ENCODE data around the gene TIPIN.

Gene TIPIN

DNA sequence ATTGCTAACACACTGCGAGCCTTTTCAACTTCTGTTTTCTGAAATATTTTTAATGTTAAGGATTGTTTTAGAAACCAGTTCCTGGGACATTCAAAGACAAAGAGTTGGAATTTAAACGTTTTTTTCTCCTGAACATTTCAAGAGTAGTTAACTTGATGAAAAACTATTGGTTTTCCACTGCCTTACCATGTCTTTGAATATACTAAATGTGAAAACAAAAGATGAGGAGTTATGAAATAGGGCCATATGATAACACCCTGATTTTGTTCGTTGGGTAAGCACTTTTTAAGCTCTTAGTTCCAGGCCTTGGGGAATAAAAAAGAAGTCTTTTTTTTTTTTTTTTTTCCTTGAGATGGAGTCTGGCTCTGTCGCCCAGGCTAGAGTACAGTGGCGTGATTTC lies 60.3 kb downstream of the TIPIN start:
- DNase-seq = no peak

DNA sequence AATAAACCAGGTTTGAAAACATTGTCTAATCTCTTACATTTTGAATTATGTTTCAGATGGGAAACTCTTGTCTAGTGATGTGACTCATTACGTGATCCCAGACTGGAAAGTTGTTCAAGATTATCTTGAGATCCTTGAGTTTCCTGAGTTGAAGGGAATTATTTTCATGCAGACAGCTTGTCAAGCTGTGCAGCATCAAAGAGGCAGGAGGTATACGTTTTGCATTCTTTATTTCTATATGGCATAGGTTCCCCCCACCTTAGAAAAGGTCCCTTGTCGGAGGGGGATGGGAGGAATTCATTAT lies 61.6 kb downstream of the TIPIN start:
- DNase-seq = peak; percentile 32 to 64

DNA sequence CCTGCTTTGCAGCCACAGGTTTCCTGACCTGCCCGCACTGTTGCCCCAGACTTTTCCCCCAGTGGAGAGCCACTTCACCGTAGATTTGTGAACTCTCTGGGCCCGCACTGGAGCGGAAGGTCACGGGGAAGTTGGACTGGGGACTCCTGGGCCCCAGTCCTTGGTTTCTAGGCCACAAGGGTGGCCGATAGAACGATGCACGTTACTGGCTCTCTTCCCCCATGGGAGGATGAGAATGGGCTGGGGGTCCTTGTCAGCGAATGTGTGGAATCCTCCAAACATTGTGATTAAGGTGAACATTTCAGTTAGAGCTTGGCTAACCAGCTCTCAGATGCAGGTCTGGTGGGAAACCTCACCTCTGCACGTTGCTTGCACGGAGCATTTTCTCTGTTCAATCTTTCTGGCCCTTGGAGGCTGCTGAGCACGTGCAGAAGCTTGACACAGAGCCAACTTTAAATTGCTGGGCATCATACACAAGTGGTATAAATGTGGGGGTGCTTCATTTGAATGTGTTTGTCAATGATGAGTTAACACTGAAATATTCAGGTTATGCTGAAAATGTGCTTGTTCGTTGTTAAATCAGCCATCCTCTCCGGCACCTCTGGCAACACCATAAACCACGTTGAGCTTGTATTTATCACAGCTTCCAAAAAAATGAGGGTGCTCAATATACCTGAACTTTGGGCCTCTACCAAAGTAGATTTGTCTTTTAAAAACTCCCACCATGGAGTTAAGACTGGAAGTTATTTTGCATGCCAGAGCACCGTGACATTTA lies 62.1 kb downstream of the TIPIN start:
- peak; percentile 54 to 65 for DNase-seq

DNA sequence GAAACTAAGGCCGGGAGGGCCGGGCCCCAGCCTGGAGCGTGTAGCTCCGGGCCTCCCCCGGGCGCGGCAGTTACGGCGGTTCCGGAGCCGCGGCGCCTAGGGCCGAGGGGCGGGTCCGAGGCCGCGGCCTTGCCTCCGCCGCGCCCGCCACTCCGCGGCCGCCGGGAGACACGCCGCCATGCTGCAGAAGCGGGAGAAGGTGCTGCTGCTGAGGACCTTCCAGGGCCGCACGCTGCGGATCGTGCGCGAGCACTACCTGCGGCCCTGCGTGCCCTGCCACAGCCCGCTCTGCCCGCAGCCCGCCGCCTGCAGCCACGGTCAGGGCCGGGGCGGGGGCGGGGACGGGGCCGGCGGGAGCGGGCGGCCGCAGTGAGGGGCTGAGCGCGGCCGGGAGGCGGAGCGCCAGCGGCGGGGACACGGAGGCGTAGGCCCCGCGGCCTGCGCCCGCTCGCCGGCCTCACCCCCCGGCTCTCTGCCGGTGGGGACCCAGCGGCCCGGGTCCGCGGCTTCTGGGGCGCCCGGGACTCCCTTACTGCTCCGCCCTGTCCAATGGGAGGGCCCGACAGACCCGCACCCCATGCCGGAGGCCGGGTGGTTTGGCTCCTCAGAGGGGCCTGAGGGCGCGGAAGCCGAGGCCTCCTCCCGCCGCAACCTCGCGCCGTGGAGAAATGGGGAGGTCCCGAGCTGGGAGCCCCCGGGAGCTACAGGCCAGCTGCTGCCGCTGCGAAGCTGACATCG lies 62.9 kb downstream of the TIPIN start, which contains the start of gene DIS3L:
DIS3L (plus strand) TSS at position 150 of the 738 bp plus-strand sequence; CDS start at position 179, 29 bp downstream.
- DNase-seq = peak; percentile 54 to 62

DNA sequence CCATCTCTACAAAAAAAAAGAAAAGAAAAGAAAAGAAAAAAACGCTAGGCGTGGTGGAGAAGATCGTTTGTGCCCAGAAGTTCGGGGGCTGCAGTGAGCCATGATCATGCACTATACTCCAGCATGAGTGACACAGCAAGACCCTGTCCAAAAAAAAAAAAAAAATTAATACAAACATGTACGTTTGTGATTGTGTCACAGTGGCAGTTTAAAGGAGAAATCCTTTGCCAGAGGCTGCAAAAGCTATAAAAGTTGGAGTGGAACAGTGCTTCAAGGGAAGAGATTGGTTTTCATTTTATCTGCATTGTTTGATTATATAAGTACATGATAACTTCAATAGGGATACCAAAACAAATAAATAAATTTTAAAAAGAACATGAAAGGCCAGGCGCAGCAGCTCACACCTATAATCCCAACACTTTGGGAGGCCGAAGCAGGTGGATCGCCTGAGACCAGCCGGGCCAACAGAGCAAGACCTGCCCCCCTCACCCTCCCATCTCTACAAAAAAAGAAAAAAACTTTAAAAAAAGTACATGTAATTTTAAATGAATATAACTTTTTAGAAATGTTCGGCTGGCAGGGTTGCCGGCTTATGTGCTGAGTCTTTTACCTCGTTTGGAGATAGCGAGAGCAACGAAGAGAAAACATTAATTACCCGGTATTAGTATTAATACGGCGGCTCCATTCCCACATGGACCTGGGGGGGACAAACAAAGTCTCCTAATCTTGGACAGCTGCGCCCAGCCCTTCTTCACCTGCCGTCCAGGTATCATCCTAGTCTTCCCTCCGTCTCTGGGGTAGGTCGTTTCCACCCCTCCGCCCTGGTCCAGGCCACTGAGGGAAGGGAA lies 63.7 kb downstream of the TIPIN start:
- peak; percentile 33 to 54 for DNase-seq

DNA sequence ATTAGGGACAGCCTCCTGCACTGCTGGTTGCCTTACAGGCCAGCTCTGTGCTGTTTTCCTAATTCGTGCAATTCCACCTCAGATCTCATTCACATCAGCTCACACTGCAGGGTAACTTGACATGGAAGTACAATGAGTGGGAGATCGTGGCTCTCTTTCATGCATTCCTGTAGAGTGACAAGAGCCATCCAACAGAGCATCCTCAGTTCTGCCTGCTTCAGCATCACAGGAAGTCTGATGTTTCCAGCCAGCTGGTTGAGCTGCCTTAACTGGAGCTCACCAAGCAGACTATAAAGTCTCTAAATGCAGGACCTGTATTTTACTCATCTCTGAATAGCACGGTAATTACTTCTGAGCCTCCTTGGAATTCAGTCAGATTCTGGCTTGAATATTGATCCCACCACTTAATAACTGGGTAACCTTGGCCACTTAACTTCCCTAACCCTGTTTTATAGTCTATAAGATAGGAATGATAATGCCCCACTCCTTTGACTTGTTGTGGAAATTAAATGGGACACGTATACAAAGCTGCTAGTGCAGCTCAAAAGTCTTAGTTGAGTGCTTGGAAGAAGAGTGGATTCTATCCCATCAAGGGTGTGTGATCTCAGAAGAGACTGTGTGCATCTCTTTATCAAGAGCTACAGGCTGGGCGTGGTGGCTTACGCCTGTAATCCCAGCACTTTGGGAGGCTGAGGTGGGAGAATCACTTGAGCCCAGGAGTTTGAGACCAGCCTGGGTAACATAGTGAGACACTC lies 64.5 kb downstream of the TIPIN start:
- DNase-seq = no peak

DNA sequence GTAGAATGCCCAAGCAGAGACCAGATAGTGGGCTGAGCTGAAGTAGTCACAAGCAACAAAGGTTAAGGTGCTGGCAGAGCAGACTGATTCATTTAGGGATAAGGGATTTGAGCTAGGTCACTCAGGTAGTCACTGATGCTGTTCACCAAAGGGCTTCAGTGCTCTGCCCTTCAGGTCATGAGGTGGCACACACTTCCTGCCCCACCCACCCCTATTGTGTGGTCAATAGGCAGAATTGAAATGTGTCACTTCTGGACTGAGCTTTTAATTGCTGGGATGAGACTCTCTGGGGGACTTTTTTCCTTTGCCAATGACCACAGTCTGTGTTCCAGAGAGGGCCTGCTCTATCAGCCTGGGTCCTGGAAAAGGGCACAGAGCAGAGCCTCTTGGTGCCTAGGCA lies 66.0 kb downstream of the TIPIN start:
- no peak for DNase-seq

DNA sequence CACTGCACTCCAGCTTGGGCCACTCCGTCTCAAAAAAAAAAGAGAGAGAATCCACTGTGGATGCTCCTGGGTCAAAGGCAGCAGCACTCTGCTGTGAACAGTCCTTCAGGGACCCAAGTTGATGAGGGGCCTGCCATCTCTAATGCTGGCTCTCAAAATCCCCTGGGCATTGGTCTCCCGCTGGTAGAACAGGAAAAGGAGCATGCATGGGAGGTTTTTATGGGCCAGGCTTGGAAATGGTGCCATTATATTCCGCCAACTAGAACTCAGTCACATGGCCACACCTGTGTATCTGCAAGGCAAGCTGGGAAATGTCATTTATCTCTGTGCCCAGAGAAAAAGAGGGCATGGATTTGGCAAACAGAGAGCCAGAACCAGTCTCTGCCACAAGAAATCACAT lies 66.5 kb downstream of the TIPIN start:
- no peak for DNase-seq

DNA sequence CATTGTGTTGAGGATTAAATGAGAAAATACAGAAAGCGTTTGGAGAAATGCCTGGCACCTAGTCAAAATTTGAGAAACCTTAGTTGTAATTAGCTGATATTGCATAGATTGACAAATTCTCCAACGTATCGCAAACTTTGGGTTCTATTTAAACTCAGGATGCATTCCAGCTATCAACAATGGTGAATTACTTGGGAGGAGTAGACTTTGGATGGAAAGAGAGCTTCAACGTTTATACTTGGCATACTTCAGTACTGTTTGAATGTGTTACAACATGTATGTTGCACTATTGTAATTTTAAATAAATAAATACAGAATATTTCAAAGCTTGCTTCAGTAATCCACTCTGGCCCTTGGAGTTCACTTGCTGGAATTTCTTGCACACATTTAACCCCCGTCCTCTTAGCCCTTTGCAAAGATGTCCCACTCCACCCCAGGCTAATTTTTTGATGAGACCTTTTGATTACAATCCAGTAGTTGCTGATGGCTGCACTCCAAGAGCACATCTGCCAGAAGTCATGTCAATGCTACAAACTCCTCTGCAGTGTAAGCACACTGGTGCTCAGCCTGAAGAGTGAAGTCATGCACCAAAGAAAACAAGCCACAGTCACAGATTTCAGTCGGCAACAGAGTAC lies 67.8 kb downstream of the TIPIN start:
- DNase-seq = no peak

DNA sequence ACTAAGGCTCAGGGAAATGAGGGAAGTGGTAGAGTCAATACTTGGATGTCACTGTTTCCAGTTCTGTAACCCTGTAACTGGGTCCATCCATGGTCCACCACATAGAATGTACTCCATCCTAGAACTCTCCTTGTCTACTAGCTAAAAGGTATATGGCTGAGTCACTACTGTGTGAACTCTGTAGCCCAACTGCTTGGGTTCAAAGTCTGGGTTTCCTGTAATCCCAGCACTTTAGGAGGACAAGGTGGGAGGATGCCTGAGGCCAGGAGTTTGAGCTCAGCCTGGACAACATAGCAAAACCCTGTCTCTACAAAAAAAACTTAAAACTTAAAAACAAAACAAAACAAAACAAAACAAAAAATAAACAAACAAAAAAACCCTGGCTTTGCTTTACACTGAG lies 68.4 kb downstream of the TIPIN start:
- DNase-seq = no peak

DNA sequence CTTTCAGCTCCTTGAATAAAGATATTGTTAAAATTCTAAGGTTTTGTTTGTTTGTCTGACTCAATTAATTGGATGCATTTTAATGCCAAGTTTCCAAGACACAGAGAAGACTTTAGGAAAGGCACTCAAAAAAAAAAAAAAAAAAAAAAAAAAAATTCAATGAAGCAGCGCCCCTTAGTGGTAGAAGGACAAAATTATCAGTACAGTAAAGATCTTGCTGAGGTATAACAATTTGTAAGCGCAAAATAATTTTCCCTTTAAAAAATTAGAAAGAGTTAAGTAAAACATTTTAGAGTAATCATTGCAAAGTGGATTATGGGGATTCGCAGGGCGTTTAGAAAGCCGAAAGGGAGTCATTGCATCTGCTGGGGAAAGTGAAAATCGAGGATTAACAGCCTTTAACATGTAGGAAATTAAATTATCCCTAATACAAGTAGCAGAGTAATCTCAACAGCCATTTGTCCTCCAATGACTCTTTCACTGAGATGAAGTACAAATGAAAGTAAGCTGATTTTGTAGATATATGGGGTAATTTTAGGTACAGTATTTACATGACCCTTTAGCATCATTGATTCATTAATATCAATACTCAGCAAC lies 68.9 kb downstream of the TIPIN start:
- DNase-seq = peak in 1 of 2 experiments; percentile 56

Data from NCI-H524 (cell line).